Nephron (organoid): ENCODE results near the gene ARSA.

Experiments
- H3K27ac Mint-ChIP-seq, 3 experiments: 2 replicates each; pipeline ENCODE4 v1.8.0; 2020; ENCODE audit warnings: mixed read lengths in 3 of 3, mild to moderate bottlenecking in 2 of 3, moderate library complexity in 1 of 3
- H3K27me3 Mint-ChIP-seq: 2 replicates; pipeline ENCODE4 v1.8.0; 2021; ENCODE audit warnings: low read depth, mild to moderate bottlenecking, moderate library complexity, mixed read lengths
- H3K36me3 Mint-ChIP-seq: 2 replicates; pipeline ENCODE4 v1.8.0; 2020; ENCODE audit warnings: low read depth, mixed read lengths
- H3K4me1 Mint-ChIP-seq: 2 replicates; pipeline ENCODE4 v1.8.0; 2020; ENCODE audit warnings: mixed read lengths
- H3K4me3 Mint-ChIP-seq, 3 experiments: 2 replicates each; pipeline ENCODE4 v1.8.0; 2020; ENCODE audit warnings: mild to moderate bottlenecking in 3 of 3, mixed read lengths in 3 of 3, moderate library complexity in 2 of 3
- H3K9me3 Mint-ChIP-seq: 2 replicates; pipeline ENCODE4 v1.8.0; 2020; ENCODE audit warnings: mixed read lengths
- CTCF ChIP-seq, 3 experiments: fragments of 200-600 bp; sonication (generic); IDR thresholded peaks; one replicate each; pipeline ENCODE4 v1.5.0; 2021; ENCODE audit warnings: antibody characterized with exemption in 3 of 3; ENCODE audit not compliant: unreplicated experiment in 3 of 3

ARSA gene

GRCh38 chr22:50584106-50585096, 43.6 kb downstream of the ARSA start:
- peaks cover 6% of the 10 kb centered on the region for H3K4me1 Mint-ChIP-seq
- H3K4me3 Mint-ChIP-seq = peak overlapping the region; percentile 95 to 97 (median 95)
- H3K27ac Mint-ChIP-seq = no peak overlapping the region
- H3K36me3 Mint-ChIP-seq = peaks cover 11% of the 10 kb centered on the region
- no peak for TF ChIP-seq CTCF (IDR thresholded peaks at IDR 0.05; ENCODE audit: unreplicated experiment in 3 of 3)
- H3K27me3 Mint-ChIP-seq = no peaks in the 10 kb centered on the region
- H3K9me3 Mint-ChIP-seq = no peaks in the 10 kb centered on the region

- Mint-ChIP-seq H3K4me1 (peaks cover 6% of the 10 kb centered on the region), H3K27me3 (no peaks in the 10 kb centered on the region), H3K4me3 (peak overlapping the region; percentile 95 to 97 (median 95)), H3K9me3 (no peaks in the 10 kb centered on the region), H3K27ac (peak overlapping the region in 1 of 3 experiments; percentile 48), H3K36me3 (peaks cover 11% of the 10 kb centered on the region)
- TF ChIP-seq CTCF (IDR thresholded peaks at IDR 0.05; ENCODE audit: unreplicated experiment in 3 of 3) = no peak
Observed at GRCh38 chr22:50583294-50583861, 44.6 kb downstream of the ARSA start.

GRCh38 chr22:50582493-50583293, 45.3 kb downstream of the ARSA start, which contains the start of gene CHKB:
Gene CHKB, minus strand, starts transcription at chr22:50582849. Its CDS starts 68 bp downstream, at chr22:50582781.
- H3K36me3 Mint-ChIP-seq = peaks cover 11% of the 10 kb centered on the region
- no peaks in the 10 kb centered on the region for H3K27me3 Mint-ChIP-seq
- peak within 1 kb of the TSS; percentile 76 to 95 (median 94) for H3K27ac Mint-ChIP-seq
- peaks cover 6% of the 10 kb centered on the region for H3K4me1 Mint-ChIP-seq
- no peaks in the 10 kb centered on the region for H3K9me3 Mint-ChIP-seq
- H3K4me3 Mint-ChIP-seq = peak within 1 kb of the TSS; percentile 95 to 97 (median 95)
- no peak for TF ChIP-seq CTCF (IDR thresholded peaks at IDR 0.05; ENCODE audit: unreplicated experiment in 3 of 3)

DNA sequence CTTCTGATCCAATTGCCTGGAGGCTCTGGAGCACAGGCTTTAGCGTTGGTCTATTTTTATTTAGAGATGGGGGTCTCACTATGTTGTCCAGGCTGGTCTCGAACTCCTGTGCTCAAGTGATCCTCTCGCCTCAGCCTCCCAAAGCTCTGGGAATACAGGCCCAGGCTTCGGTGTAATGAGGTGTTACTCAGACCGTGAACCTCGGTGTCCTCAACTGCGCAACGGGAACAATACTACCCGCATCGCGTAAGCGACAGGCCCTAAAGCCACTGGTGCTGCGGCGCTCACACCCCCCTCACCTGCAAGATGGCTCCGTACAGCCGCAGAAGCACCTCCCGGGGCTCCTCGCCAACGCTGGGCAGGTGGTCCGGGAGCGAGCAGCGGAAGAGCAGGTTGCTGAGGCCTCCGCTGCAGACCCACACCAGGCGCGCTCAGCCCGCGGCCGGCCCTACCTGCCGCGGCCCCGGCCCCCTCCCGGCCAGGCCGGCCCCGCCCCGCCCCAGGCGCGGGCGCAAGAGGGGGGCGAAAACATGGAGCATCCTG, 45.9 kb downstream of the ARSA start:
- Mint-ChIP-seq H3K4me3 (peak overlapping the region; percentile 95 to 97 (median 95)), H3K27ac (peak overlapping the region; percentile 76 to 95 (median 86)), H3K9me3 (no peaks in the 10 kb centered on the region), H3K4me1 (peaks cover 6% of the 10 kb centered on the region), H3K36me3 (peaks cover 11% of the 10 kb centered on the region), H3K27me3 (no peaks in the 10 kb centered on the region)
- TF ChIP-seq CTCF (IDR thresholded peaks at IDR 0.05; ENCODE audit: unreplicated experiment in 3 of 3) = no peak

DNA sequence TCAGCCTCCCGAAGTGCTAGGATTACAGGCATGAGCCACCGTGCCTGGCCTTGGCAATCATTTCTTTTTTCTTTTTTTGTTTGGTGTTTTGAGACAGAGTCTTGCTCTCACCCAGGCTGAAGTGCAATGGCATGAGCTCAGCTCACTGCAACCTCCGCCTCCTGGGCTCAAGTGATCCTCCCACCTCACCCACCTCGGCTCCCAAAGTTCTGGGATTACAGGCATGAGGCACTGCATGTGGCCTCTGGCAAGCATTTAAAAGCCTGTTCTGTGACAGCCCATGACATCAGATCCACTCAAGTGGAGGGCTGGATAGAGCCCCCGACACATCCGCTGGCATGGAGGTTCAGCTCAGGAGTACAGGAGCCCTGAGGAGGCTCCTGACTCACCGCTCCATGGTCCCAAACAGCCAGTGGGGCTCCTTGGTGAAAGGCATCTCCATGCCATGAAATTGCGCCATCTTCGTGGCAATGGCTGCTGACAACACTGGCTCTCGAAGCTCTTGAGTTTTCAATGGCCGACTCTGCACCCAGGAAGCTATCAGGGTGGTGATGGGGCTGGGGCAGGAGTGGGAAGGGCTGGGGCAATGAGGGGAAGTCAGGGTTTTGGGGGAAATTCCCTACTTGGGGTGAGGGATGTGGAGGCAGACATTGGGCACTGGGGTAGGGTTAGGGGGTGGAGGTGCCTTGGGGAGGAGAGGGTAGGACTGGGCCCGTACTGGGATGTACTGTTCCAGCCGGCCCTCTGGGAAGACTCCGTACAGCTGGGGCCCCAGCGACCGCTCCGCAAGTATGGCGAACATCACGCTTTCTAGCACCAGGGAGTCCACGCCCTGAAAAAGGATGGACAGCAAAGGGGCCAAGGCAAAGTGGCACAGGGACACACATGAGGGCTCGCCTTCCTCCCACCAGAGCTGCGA, 46.7 kb downstream of the ARSA start:
- TF ChIP-seq CTCF (IDR thresholded peaks at IDR 0.05; ENCODE audit: unreplicated experiment in 3 of 3) = no peak
- Mint-ChIP-seq H3K27ac (no peak overlapping the region), H3K9me3 (no peaks in the 10 kb centered on the region), H3K4me3 (peak overlapping the region; percentile 83 to 89 (median 88)), H3K27me3 (no peaks in the 10 kb centered on the region), H3K36me3 (peaks cover 11% of the 10 kb centered on the region), H3K4me1 (peaks cover 6% of the 10 kb centered on the region)
